Mesendoderm (in vitro differentiated cells): ENCODE measurements around the gene CAPG.

Source experiments
- DNase-seq: peaks from one replicate; pipeline ENCODE4 v3.0.0; 2013
- H2AK5ac ChIP-seq: 2 replicates; pipeline ENCODE4 v1.6.1; 2013; ENCODE audit warnings: low read length, inconsistent platforms
- H2BK120ac ChIP-seq: 2 replicates; pipeline ENCODE4 v1.6.1; 2013; ENCODE audit warnings: low read depth, mild to moderate bottlenecking, low read length, moderate library complexity, mixed read lengths
- H2BK15ac ChIP-seq: replicated peaks from 2 replicates; pipeline ENCODE4 v1.6.1; 2013; ENCODE audit warnings: low read depth, mild to moderate bottlenecking, moderate library complexity
- H2BK5ac ChIP-seq: 2 replicates; pipeline ENCODE4 v1.6.1; 2013; ENCODE audit warnings: low read length, inconsistent platforms
- H3K18ac ChIP-seq: 2 replicates; pipeline ENCODE4 v1.6.1; 2013; ENCODE audit warnings: mild to moderate bottlenecking, low read length, mixed read lengths
- H3K23ac ChIP-seq: one replicate; pipeline ENCODE4 v1.6.1; 2013; ENCODE audit warnings: low read length
- H3K27ac ChIP-seq: 2 replicates; pipeline ENCODE4 v1.5.1; 2013; ENCODE audit warnings: low read depth, mild to moderate bottlenecking, inconsistent platforms, low read length, moderate library complexity
- H3K27me3 ChIP-seq: 2 replicates; pipeline ENCODE4 v1.6.1; 2013; ENCODE audit warnings: low read length, control low read depth, mild to moderate bottlenecking, inconsistent platforms; ENCODE audit not compliant: insufficient read depth, poor library complexity
- H3K36me3 ChIP-seq: 2 replicates; pipeline ENCODE4 v1.6.1; 2013; ENCODE audit warnings: low read length, inconsistent platforms; ENCODE audit not compliant: control insufficient read depth, insufficient read depth
- H3K4ac ChIP-seq: one replicate; pipeline ENCODE4 v1.6.1; 2013; ENCODE audit warnings: low read depth, mild to moderate bottlenecking, low read length, moderate library complexity
- H3K4me1 ChIP-seq: 2 replicates; pipeline ENCODE4 v1.6.1; 2013; ENCODE audit warnings: low read depth, low read length, inconsistent platforms; ENCODE audit not compliant: control insufficient read depth
- H3K4me2 ChIP-seq: 2 replicates; pipeline ENCODE4 v1.6.1; 2013; ENCODE audit warnings: low read length
- H3K4me3 ChIP-seq: 2 replicates; pipeline ENCODE4 v1.5.1; 2013; ENCODE audit warnings: mild to moderate bottlenecking, low read length
- H3K56ac ChIP-seq: one replicate; pipeline ENCODE4 v1.6.1; 2013; ENCODE audit warnings: low read length
- H3K79me1 ChIP-seq: 2 replicates; pipeline ENCODE4 v1.6.1; 2013; ENCODE audit warnings: low read length, inconsistent platforms
- H3K79me2 ChIP-seq: 2 replicates; pipeline ENCODE4 v1.6.1; 2013; ENCODE audit warnings: mild to moderate bottlenecking, low read length; ENCODE audit not compliant: control insufficient read depth, insufficient read depth
- H3K9ac ChIP-seq: 2 replicates; pipeline ENCODE4 v1.6.1; 2013; ENCODE audit warnings: low read length, inconsistent platforms
- H4K5ac ChIP-seq: one replicate; pipeline ENCODE4 v1.6.1; 2013; ENCODE audit warnings: low read length
- H4K8ac ChIP-seq: one replicate; pipeline ENCODE4 v1.6.1; 2013; ENCODE audit warnings: low read depth, mild to moderate bottlenecking, control low read depth, low read length, moderate library complexity
- WGBS: extraction: QIAGEN DNeasy Blood & Tissue Kit; methylation state at CpG from one replicate; pipeline ENCODE4 v1.1.7; 2013; ENCODE audit warnings: low lambda C conversion rate, missing lambda C conversion rate; ENCODE audit not compliant: insufficient coverage; ENCODE audit errors: extremely low coverage; 5-methylcytosine and 5-hydroxymethylcytosine counted together

The CAPG gene

DNA sequence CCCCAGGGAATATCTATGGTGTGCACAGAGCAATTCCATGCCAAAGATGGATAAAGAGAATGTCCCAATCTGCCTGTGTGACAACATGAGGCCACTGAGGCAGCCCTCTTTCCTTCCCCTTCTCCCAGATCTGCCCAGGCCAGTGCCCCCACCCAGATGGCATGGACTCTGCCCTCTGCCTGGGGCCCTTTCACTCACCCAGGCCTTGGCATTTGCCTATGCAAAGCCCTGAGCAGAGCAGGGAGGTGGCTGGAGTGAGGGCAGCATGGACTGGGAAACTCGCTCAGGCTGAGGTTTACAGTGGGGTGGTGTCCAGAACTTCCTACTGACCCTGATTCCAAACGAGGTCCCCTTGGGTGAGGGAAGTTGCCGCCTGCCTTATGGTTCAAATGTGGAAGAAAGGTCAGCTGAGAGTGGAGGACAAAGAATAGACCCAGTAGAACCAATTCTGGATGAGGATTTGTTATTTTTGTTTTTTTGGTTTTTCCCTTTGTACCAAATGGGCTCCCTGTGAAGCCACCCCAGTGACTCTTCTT lies 17.2 kb upstream of the CAPG start:
- peaks cover 6% of the 10 kb centered on the region for H3K4me1 ChIP-seq
- H2BK5ac ChIP-seq, result no peak overlapping the region
- H3K9ac ChIP-seq, result no peak overlapping the region
- no CpG with 5 or more reads among the region's 3 CpGs for WGBS
- H3K4ac ChIP-seq, result no peak overlapping the region
- no peak overlapping the region for H2BK15ac ChIP-seq
- no peak overlapping the region for H3K4me3 ChIP-seq
- no peak for DNase-seq
- no peak overlapping the region for H2BK120ac ChIP-seq
- no peak overlapping the region for H3K56ac ChIP-seq
- no peaks in the 10 kb centered on the region for H3K36me3 ChIP-seq
- H4K8ac ChIP-seq, result no peak overlapping the region
- H3K79me2 ChIP-seq, result no peaks in the 10 kb centered on the region
- H3K79me1 ChIP-seq, result no peaks in the 10 kb centered on the region
- no peak overlapping the region for H3K18ac ChIP-seq
- H2AK5ac ChIP-seq, result no peak overlapping the region
- H3K27ac ChIP-seq, result no peak overlapping the region
- H4K5ac ChIP-seq, result no peak overlapping the region
- no peak overlapping the region for H3K23ac ChIP-seq
- H3K27me3 ChIP-seq, result no peaks in the 10 kb centered on the region
- H3K4me2 ChIP-seq, result no peak overlapping the region

DNA sequence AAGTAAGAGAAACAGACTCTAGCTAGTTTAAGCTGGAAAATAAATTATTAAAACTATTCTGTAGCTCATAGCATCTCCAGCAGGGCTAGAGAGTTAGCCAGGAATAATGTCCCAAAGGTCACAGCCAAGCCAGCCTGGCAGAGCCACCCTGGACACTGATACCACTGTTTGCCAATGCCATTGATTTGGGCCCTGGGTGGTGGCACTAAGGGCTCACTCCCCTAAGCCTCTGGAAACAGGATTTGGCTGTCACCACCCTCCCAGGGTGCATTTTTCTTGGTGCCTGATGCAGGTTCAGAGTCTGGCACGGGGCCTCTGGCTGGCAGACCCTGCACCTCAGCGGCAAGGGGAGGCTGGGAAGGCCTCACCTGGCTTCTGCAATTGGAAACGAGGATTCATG lies 15.4 kb upstream of the CAPG start:
- Histone ChIP-seq H3K79me2 (no peaks in the 10 kb centered on the region), H3K79me1 (no peaks in the 10 kb centered on the region), H2BK120ac (no peak overlapping the region), H3K23ac (no peak overlapping the region), H3K9ac (no peak overlapping the region), H2BK15ac (no peak overlapping the region), H4K8ac (no peak overlapping the region), H3K4me2 (no peak overlapping the region), H3K27me3 (no peaks in the 10 kb centered on the region), H3K36me3 (no peaks in the 10 kb centered on the region), H3K4ac (no peak overlapping the region), H3K18ac (no peak overlapping the region), H3K4me3 (no peak overlapping the region), H4K5ac (no peak overlapping the region), H2AK5ac (no peak overlapping the region), H3K56ac (no peak overlapping the region), H3K27ac (no peak overlapping the region), H3K4me1 (no peaks in the 10 kb centered on the region), H2BK5ac (no peak overlapping the region)
- WGBS, result no CpG with 5 or more reads among the region's 3 CpGs
- DNase-seq, result no peak

DNA sequence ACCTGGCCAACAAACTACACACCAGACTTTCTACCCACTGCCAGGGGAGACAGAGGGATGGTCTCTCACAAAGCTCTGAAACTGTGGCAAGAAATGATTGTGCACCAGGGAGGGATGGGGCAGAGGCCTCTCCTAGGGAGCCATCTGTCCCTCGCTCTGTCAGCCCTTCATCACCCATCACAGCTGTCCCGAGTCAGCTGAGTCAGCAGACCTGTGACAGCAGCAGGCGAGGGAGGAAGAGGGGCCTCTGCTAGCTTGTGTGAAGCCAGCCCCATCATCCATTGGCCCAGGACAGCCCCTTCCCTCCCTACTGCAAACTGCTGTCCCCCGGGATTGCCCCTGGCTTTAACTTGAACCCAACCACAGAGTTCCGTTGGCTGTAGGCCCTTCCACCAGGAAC lies 13.4 kb upstream of the CAPG start:
- Histone ChIP-seq H3K9ac (no peak overlapping the region), H3K4me2 (no peak overlapping the region), H3K4me1 (peaks cover 7% of the 10 kb centered on the region), H3K79me1 (no peaks in the 10 kb centered on the region), H3K79me2 (no peaks in the 10 kb centered on the region), H2BK5ac (no peak overlapping the region), H4K5ac (no peak overlapping the region), H2BK120ac (no peak overlapping the region), H3K56ac (no peak overlapping the region), H2BK15ac (no peak overlapping the region), H2AK5ac (no peak overlapping the region), H3K18ac (no peak overlapping the region), H3K4ac (no peak overlapping the region), H3K4me3 (no peak overlapping the region), H3K23ac (no peak overlapping the region), H4K8ac (no peak overlapping the region), H3K27me3 (no peaks in the 10 kb centered on the region), H3K36me3 (no peaks in the 10 kb centered on the region), H3K27ac (no peak overlapping the region)
- WGBS, result no CpG with 5 or more reads among the region's 5 CpGs
- DNase-seq, result no peak

DNA sequence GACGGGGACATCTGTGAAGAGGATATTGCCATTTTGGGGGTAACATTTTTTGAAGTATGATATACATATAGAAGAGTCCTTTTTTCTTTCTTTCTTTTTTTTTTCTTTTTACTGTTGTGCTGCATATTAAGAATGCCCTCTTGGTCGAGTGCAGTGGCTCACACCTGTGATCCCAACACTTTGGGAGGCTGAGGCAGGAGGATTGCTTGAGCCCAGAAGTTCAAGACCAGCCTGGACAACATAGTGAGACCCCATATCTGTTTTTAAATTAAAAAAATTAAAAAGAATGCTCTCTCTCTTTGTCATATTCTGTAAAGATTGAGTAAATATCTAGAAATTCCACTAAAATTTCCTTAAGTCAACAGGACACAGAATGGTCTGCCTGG lies 11.9 kb upstream of the CAPG start:
- no peak overlapping the region for H3K27ac ChIP-seq

DNA sequence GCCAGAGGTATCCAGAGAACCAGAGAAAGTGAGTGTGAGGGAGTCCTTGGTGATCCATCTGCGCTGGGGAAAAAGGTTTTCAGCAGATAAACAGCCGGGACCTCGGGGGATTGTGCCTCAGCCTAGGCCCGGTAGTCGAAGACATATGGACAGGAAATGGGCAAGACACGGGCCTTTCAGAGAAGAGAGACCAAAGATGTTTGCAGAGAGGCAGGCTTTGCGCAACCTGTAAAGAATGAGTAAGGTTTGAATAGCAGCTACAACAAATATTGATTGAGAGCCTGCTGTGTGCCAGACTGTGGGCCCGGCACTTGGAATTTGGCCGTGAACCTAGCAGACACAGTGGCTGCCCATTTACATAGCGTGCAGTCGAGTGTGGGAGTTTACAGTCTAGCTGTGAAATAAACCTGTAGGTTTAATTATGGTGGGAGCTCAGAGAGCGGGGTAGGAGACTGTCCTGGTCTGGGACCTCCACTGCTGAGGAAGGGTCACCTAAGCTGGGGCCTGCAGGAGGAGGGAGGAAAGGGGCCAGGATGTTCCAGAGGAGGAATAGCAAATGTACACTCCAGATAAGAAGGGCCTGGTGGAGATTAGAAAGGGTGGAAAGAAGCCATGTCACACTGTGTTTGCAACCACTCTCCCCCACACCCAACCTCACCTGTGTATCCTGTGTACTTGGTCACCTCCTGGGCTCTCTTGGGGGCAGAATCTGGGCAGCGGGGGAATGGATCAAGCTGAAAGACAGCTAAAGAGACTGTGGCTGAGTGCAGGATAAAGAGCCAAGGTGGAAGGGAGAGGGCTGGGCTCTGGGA lies 11.3 kb upstream of the CAPG start:
- H3K36me3 ChIP-seq, result no peaks in the 10 kb centered on the region
- no peak overlapping the region for H2BK15ac ChIP-seq
- no peaks in the 10 kb centered on the region for H3K79me2 ChIP-seq
- H3K4ac ChIP-seq, result peak overlapping the region; percentile 58
- H4K5ac ChIP-seq, result no peak overlapping the region
- no peaks in the 10 kb centered on the region for H3K79me1 ChIP-seq
- H3K9ac ChIP-seq, result peak overlapping the region; percentile 31
- peak overlapping the region; percentile 61 for H3K56ac ChIP-seq
- no peak overlapping the region for H3K4me3 ChIP-seq
- peaks cover 7% of the 10 kb centered on the region for H3K4me1 ChIP-seq
- H3K23ac ChIP-seq, result no peak overlapping the region
- WGBS, result no CpG with 5 or more reads among the region's 13 CpGs
- DNase-seq, result no peak
- H2BK120ac ChIP-seq, result peak overlapping the region; percentile 33
- H2BK5ac ChIP-seq, result peak overlapping the region; percentile 7
- no peaks in the 10 kb centered on the region for H3K27me3 ChIP-seq
- no peak overlapping the region for H3K4me2 ChIP-seq
- no peak overlapping the region for H4K8ac ChIP-seq
- H3K18ac ChIP-seq, result peak overlapping the region; percentile 7
- H3K27ac ChIP-seq, result peak overlapping the region; percentile 4
- H2AK5ac ChIP-seq, result no peak overlapping the region

More for the DNA sequence above, 11.9 kb upstream of the CAPG start:
- no peak for DNase-seq
- Histone ChIP-seq H2BK120ac (no peak overlapping the region), H4K5ac (no peak overlapping the region), H3K79me2 (no peaks in the 10 kb centered on the region), H3K36me3 (no peaks in the 10 kb centered on the region), H3K4me3 (no peak overlapping the region), H3K27me3 (no peaks in the 10 kb centered on the region), H3K4me1 (peaks cover 7% of the 10 kb centered on the region), H3K23ac (no peak overlapping the region), H3K56ac (no peak overlapping the region), H3K9ac (no peak overlapping the region), H3K18ac (no peak overlapping the region), H2BK5ac (no peak overlapping the region), H3K79me1 (no peaks in the 10 kb centered on the region), H2AK5ac (no peak overlapping the region), H4K8ac (no peak overlapping the region), H2BK15ac (no peak overlapping the region), H3K4me2 (no peak overlapping the region), H3K4ac (no peak overlapping the region)
- no CpG with 5 or more reads among the region's 2 CpGs for WGBS
